ENCODE measurements around the gene SCFD2.
A peak's percentile ranks its signal among the peaks of the same experiment; 100 is the strongest.

SCFD2 gene

DNA sequence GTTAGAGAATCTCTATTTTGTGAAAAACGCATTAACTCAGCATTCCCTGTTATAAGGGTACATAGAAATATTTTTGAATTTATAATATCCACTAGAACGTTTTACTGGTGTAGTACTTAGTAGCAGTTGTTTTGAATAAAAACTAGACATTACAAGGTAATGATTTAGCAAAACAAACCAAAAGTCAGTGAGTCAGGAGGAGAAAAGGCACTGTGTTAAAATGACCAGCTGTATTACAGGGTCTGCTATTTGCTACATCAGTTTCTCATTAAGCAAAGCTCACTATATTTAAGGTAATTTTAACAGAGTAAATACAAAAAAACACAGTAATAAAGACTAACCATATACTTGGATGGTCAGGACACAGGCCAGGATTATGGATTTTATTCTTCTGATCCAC, 351.0 kb downstream of the SCFD2 start:
- TF ChIP-seq, protein P1, sequence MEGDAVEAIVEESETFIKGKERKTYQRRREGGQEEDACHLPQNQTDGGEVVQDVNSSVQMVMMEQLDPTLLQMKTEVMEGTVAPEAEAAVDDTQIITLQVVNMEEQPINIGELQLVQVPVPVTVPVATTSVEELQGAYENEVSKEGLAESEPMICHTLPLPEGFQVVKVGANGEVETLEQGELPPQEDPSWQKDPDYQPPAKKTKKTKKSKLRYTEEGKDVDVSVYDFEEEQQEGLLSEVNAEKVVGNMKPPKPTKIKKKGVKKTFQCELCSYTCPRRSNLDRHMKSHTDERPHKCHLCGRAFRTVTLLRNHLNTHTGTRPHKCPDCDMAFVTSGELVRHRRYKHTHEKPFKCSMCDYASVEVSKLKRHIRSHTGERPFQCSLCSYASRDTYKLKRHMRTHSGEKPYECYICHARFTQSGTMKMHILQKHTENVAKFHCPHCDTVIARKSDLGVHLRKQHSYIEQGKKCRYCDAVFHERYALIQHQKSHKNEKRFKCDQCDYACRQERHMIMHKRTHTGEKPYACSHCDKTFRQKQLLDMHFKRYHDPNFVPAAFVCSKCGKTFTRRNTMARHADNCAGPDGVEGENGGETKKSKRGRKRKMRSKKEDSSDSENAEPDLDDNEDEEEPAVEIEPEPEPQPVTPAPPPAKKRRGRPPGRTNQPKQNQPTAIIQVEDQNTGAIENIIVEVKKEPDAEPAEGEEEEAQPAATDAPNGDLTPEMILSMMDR (IDR thresholded peaks at IDR 0.05; ENCODE audit: low read length, missing control alignments): no peak

DNA sequence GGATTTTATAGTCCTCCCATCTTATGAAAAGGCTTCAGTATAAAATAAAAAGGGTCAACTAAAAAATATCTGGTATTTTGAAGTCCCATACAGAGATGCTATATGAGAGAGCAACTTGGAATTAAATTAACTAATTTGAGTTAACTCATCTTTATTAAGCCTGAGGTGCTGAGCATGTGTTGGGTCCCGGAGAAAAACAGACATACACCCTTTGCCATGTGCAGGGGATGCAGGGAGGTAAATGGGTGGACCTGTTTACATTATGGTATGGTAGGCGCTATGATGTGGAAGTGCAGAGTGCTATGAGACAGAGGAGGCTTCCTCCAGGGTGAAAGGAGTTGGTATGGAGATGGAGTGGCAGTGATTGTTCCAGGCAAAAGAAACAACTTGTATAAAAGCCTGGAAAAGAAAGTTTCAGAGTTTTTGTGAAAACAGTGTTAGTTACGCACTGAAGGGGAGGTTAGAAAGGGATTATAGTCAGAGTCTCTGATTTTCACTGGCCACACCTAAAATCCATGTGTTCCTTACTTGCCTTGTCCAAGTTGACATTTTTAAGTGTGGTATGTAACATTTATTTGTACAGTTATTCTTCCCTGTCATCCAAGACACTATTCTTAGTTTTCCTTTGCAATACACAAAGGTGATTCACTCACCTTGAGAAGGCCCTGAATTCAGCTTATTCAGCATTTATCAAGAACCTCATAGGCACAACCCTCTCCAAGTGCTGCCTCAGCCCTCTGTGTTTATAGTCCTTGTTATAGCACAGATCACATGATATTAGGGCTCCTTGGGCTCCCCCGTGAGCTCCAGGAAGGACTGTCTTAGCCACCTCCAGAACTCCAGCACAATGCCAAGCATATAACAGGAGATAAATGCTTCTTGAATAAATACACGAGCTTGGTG, 351.7 kb downstream of the SCFD2 start:
- TF ChIP-seq, protein P1 (IDR thresholded peaks at IDR 0.05; ENCODE audit: low read length, missing control alignments): no peak
- H3K4me3 ChIP-seq (replicated peaks; ENCODE audit: low read depth, low read length): no peak overlapping the region
- no peak for DNase-seq (ENCODE audit: low read depth)

More for the DNA sequence above, 351.0 kb downstream of the SCFD2 start:
- H3K4me3 ChIP-seq (replicated peaks; ENCODE audit: low read depth, low read length): no peak overlapping the region
- no peak for DNase-seq (ENCODE audit: low read depth)

DNA sequence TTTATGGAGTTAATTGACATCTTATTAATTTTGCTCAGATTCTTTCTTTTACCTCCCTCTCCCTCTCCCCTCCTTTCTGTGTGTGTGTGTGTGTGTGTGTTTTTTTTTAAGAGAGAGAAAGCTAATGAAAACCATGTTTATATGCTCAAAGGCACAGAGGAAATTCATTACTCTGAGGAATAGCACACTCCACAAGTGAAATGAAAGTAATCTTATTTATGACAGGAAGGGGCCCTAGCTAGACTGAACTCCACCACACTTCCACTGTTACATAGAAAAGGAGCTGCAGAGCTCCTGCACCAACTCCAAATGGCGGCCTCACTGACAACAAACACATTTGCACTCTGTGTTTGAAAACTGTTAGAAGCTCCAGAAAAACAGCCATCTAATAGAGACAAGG, 353.1 kb downstream of the SCFD2 start:
- DNase-seq (ENCODE audit: low read depth): peak; percentile 40
- TF ChIP-seq, protein P1 (IDR thresholded peaks at IDR 0.05; ENCODE audit: low read length, missing control alignments): no peak
- no peak overlapping the region for H3K4me3 ChIP-seq (replicated peaks; ENCODE audit: low read depth, low read length)

DNA sequence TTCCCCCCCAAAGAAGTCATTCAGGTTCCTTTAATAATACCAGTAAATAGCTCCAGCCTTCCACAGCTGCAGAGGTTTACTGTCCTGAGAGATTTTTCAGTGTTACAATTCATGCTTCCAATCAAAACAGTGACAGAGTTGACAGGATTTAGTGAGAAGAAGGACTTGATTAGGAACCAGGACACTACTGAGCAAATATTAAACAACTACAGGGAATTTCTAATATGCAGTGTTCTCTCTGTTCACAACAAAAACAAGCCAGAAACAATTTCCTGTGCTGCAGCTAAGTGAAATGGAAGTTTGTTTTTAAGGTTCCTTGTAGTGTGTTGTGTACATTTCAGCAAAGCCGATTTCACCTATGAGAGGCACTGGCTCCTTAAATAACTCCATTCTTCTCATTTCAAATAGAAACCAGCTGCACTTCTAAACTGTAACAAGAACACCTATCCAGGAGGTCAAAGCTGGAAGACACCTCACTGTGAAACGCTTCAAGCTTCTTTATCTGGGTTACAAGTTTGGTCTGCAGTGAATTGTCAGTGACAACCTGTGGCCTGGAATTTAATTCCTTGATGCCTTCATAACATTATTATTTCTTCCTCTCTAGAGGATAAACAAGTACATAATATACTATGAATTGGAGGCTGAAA, 354.5 kb downstream of the SCFD2 start:
- H3K4me3 ChIP-seq (replicated peaks; ENCODE audit: low read depth, low read length): no peak overlapping the region
- TF ChIP-seq, protein P1 (IDR thresholded peaks at IDR 0.05; ENCODE audit: low read length, missing control alignments): no peak
- no peak for DNase-seq (ENCODE audit: low read depth)

DNA sequence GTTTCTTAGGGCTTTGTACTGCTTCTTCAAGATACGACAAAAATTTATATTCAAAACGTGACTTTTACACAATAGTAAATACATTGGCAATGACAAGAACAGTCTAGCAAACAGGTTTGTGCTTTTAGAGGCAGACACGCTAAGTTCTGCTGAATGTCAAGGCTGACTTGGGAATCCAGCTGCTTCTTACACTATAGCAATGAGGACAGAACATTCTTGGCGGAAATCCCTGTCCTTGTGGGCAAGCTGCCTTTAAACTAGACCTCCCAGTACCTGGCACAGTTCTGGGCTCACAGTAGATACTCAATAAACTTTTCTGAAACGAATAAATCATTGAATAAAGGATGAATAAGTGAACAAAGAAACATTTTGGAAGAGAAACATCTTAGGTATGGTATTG, 355.5 kb downstream of the SCFD2 start:
- DNase-seq (ENCODE audit: low read depth): peak; percentile 85
- TF ChIP-seq, protein P1 (IDR thresholded peaks at IDR 0.05; ENCODE audit: low read length, missing control alignments): no peak

DNA sequence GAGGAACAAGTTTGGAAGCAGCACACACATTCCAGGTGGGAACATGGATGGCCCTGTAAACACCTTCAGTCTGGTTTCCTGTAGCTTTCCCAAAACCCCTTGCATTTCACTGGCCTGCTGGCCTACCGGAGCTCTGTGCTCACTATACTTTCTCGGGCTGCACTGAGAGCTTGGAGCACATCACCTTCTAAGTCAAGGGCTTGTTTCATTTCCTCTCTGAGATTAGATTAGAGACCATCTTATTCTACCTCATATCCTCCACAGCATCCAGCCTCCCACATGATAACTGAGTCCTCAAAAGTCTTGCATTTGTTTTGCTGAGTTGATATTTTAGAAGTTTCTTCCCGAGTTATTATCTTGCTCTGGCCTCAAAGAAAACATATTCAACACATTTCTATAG, 356.0 kb downstream of the SCFD2 start:
- TF ChIP-seq, protein P1 (IDR thresholded peaks at IDR 0.05; ENCODE audit: low read length, missing control alignments): no peak
- peak; percentile 40 for DNase-seq (ENCODE audit: low read depth)
- H3K4me3 ChIP-seq (replicated peaks; ENCODE audit: low read depth, low read length): no peak overlapping the region

More for the DNA sequence above, 355.5 kb downstream of the SCFD2 start:
- no peak overlapping the region for H3K4me3 ChIP-seq (replicated peaks; ENCODE audit: low read depth, low read length)

Data from fibroblast of pulmonary artery (primary cell).